Mononuclear cell (primary cell): ENCODE data around the gene RHOB. TPM values are rescaled to one million over a fixed set of nuclear protein-coding genes. Genes with fewer than 3 reads are reported as not detected.
"Not testable (repeated sequence)": the region's sequence is repeated elsewhere in the genome, so short reads cannot be mapped to it uniquely, and the experiment has no call there.

Experiments used
- H3K27me3 ChIP-seq: 2 replicates; pipeline ENCODE4 v1.6.0; 2011; ENCODE audit warnings: low read length, control low read depth; ENCODE audit not compliant: insufficient read depth
- H3K4me1 ChIP-seq: 2 replicates; pipeline ENCODE4 v1.5.1; 2011; ENCODE audit warnings: mild to moderate bottlenecking, low read length, control low read depth; ENCODE audit not compliant: insufficient read depth
- H3K4me3 ChIP-seq: 2 replicates; pipeline ENCODE4 v1.5.1; 2011; ENCODE audit warnings: mild to moderate bottlenecking, low read length, moderate library complexity
- H3K9me3 ChIP-seq: 2 replicates; pipeline ENCODE4 v1.5.1; 2011; ENCODE audit warnings: low read depth, mild to moderate bottlenecking, control low read depth, low read length
- total RNA-seq: library from RNA; depleted of rRNA; stranded (reverse); fragments of >200 nt; gene quantifications from one replicate; pipeline ENCODE4 v1.2.3, GENCODE V29; 2012

The RHOB gene
- total RNA-seq, 1 donor, result 165 TPM

DNA sequence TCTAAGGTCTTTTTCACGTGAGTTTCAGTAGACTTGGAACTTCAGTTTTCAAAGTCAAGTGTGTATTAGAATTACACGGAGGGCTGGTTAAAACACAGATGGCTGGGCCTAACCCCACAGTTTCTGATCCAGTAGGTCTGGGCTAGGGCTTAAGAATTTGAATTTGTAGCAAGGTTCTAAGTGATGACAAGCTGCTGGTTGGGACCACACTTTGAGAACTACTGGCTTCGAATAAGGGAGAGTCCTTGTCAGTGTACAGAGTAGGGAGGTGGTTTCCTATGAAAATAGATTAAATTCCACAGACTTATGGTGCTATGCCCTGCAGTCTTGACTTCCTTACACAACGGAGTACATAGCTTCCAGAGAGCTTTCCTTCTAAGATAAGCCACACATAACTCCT is 4.5 kb downstream of the RHOB start:
- peaks cover 21% of the 10 kb centered on the region for H3K4me1 ChIP-seq
- peaks cover 2% of the 10 kb centered on the region for H3K27me3 ChIP-seq
- H3K9me3 ChIP-seq, result no peaks in the 10 kb centered on the region
- H3K4me3 ChIP-seq, result no peak overlapping the region

DNA sequence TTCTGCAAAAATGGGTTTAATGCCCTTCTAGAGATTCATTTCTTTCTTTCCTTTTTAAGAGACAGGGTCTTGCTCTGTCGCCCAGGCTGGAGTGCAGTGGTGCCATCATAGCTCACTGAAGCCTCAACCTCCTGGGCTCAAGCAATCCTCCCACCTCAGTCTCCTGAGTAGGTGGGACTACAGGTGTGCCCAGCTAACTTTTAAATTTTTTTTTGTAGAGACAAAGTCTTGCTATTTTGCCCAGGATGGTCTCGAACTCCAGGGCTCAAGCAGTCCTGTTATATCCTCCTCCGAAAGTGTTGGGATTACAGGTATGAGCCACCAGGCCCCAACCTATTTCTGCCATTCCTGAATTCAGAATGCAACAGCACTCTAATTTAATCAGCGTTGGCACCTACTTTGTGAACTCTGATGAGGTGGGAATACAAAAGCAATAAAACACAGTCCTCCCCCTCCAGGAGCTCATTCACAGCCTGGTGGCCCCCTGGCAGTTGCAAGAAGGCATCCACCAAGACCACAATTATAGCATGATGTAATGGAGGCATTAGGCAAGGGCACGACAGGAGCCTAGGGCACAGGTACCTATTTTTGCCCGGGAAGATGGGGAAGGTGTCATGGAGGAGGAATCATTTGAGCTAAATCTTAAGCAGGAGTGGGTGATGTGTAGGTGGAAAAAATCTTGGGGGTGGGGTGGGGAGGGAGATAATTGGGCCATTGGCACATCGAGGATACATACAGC is 5.1 kb downstream of the RHOB start:
- Histone ChIP-seq H3K9me3 (no peaks in the 10 kb centered on the region), H3K4me3 (no peak overlapping the region), H3K4me1 (peaks cover 18% of the 10 kb centered on the region), H3K27me3 (peaks cover 2% of the 10 kb centered on the region)

DNA sequence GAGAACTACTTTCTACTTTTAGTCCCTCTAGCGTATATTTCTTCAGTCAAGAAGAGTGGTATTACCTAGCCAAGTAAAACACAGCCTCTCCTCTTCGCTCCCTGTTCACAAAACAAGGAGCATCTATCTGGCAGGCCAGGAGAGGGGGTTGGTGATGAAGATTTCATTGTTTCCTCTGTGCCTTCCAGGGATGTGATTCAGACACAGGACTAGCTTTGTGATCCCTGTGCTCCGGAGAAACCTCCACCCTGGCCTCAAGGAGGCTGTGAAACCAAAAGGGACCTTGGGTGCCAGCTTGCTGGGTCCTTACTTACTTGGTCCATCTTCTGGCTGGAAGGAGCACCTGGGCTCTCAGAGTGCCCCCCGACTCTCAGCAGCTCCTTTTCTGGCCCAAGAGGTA is 5.7 kb downstream of the RHOB start:
- Histone ChIP-seq H3K4me1 (peaks cover 15% of the 10 kb centered on the region), H3K9me3 (no peaks in the 10 kb centered on the region), H3K27me3 (peaks cover 3% of the 10 kb centered on the region), H3K4me3 (no peak overlapping the region)

DNA sequence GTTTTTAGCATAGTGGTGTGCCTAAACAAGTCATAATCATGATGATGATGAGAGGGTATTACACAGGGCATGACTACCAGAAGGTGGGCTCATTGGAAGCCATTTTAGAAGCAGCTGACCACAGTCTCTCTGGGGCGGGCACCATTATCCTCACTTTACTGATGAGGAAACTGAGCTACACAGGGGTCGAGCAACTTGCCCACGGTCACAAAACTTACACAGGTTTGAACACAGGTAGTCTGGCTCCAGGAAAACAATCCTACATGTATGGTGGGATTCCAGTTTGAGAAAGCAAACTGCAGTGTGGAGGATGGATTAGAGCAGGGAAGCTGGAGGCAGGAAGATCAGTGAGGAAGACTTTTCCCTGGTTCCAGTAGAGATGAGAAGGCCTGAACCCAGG is 6.2 kb downstream of the RHOB start:
- Histone ChIP-seq H3K4me3 (no peak overlapping the region), H3K4me1 (peaks cover 9% of the 10 kb centered on the region), H3K27me3 (peaks cover 6% of the 10 kb centered on the region)

DNA sequence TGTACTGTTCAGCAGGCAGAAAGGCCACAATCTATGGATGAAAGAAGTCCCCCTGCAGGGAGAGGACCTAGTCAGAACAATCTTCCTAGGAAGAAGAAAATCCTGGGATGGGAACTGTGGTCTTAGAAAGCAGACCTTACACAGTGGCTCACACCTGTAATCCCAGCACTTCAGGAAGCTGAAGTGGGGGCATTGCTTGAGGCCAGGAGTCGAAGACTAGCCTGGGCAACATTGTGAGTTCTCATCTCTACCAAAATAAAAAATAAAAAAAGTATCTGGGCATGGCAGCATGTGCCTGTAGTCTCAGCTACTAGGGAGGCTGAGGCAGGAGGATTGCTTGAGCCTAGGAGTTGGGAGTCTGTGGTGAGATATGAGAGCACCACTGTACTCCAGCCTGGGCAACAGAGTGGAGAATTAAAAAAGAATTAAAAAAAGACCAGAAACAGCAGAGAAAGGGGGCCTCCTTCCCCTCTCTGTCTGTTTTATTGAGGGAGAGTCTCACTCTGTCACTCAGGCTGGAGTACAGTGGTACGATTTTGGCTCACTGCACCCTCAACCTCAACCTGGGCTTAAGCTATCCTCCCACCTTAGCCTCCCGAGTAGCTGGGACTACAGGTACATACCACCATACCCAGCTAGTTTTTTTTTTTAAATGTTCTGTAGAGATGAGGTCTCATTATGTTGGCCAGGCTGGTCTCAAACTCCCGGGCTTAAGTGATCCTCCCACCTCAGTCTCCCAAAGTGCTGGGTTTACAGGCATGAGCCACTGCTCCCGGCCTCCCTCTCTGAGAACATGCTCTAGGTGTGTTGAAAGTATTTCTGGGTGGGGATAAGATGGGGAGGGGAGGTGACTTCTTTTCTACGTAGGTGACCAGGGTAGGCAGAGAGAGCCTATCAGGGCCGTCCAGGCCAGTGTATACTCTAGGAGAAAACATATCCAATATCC is 7.4 kb downstream of the RHOB start:
- no peaks in the 10 kb centered on the region for H3K9me3 ChIP-seq
- H3K4me3 ChIP-seq, result no peak overlapping the region
- H3K4me1 ChIP-seq, result no peaks in the 10 kb centered on the region
- peaks cover 4% of the 10 kb centered on the region for H3K27me3 ChIP-seq

More for the DNA sequence above, 6.2 kb downstream of the RHOB start:
- no peaks in the 10 kb centered on the region for H3K9me3 ChIP-seq

DNA sequence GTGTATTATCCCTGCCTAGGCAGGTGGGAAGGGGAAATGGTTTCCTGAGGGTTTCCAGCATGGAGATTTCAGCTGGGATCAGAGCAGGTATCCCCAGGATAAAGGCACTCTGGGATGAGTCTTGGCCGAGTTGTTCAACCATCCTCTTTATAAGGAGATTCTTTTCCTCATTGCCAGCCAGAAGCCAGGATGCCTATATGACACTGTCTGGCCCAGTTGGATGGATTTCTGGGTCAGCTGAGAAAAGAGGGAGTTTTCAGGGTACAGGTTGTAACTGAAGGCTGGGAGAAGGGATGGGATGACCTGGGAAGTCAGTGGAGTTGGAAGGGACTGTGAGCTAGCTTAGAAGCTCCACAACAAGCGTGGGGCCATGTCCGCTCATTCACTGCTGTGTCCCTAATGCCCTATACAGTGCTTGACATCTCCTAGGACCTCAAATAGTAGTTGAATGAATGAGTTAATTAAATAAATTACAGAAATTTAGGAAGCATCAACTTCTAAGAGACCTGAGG is 8.3 kb downstream of the RHOB start:
- peaks cover 4% of the 10 kb centered on the region for H3K27me3 ChIP-seq
- no peaks in the 10 kb centered on the region for H3K4me1 ChIP-seq
- no peaks in the 10 kb centered on the region for H3K9me3 ChIP-seq
- no peak overlapping the region for H3K4me3 ChIP-seq

DNA sequence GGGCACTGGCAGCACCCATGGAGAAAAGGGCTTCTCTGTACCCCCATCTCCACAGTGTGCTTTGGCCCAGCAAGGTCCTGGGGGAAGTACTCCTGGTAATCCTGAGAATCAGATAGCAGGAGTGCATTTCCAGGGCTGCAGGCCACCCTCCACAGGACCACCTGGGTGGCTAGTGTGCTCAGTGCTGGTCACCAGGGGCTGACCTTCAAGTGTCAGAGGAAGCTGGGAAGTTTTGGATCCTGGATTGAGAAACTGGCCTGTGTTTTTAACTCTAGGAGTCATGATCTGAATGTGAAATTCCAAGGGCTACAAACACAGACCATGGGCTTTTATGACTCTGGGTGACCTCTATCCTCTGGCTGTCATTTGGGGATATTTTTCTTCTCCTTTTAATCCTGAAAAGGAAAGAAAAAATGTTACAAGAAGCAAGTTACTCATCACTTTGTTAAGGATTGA is 9.3 kb downstream of the RHOB start:
- Histone ChIP-seq H3K9me3 (no peaks in the 10 kb centered on the region), H3K4me1 (no peaks in the 10 kb centered on the region), H3K27me3 (peaks cover 4% of the 10 kb centered on the region), H3K4me3 (no peak overlapping the region)

DNA sequence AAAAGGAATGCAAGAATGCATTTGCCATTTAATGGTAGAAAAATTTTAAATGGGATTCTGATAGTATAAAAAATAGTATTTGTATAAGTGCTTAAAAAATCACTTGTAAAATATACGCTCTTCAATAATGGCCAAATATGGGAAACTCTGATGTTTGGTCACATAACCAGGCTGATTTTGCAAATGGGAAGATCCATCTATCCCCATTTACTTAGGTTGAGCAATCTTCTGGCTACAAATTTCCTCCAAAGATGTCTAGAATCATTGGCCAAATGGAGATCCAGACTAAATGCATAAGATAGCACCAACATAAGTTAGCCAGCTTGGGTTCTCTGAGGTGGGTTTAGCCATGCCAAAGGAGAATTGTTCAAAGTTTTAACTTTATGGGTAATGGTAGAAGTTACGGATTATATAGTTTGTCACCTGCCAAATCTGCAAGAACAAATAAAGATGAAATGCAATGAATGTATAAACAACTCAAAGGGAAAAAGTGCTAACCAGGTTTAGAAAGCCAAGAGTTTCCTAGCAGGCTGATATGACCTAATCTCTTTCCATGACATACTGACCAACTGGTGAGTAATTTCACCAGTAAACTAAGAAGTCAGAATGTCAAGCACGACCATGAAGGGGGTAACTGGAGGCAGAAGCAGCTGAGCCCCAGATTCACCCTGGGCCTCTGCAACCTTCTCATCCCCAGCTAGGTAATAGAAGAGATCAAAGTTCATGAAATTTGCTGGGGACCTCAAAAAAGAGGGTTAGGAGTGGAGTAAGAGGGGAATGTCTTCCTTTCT is 10.0 kb downstream of the RHOB start:
- no peaks in the 10 kb centered on the region for H3K9me3 ChIP-seq
- no peak overlapping the region for H3K4me3 ChIP-seq
- H3K4me1 ChIP-seq, result no peaks in the 10 kb centered on the region
- H3K27me3 ChIP-seq, result peaks cover 4% of the 10 kb centered on the region

DNA sequence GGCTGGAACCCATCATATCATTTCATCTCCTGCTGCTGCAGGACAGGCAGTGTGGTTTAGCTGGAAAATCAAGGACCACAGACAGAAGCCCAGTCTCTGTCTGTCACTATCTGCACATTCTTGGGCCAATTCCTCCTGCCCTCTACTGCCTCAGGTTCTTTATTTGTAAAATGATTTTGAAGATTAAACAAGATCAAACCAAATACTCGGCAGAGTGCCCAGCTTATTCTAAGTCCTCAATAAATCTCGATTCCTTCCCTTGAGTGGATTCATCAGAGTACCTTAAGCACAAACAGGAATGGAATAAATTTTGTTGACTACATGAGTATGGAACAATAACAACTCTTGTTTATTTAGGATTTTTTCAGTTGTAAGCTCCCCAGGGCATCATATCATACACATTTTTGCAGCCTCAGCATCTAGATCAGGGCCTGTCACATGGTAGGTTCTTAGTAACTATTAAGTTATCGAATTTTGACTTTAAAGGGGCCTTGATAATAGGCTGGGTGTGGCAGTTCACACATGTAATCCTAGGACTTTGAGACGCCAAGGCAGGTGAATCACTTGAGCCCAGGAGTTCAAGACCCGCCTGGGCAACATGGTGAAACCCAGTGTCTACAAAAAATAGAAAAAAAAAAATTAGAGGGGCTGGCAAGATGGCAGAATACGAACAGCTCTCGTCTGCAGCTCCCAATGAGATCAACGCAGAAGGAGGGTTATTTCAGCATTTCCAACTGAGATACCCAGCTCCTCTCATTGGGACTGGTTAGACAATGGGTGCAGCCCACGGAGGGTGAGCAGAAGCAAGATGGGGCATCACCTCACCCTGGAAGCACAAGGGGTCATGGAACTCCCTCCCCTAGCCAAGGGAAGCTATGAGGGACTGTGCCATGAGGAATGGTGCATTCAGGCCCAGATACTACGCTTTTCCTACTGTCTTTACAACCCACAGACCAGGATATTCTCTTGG is 11.1 kb downstream of the RHOB start:
- no peaks in the 10 kb centered on the region for H3K9me3 ChIP-seq
- no peaks in the 10 kb centered on the region for H3K4me1 ChIP-seq
- peaks cover 4% of the 10 kb centered on the region for H3K27me3 ChIP-seq
- H3K4me3 ChIP-seq, result no peak overlapping the region

DNA sequence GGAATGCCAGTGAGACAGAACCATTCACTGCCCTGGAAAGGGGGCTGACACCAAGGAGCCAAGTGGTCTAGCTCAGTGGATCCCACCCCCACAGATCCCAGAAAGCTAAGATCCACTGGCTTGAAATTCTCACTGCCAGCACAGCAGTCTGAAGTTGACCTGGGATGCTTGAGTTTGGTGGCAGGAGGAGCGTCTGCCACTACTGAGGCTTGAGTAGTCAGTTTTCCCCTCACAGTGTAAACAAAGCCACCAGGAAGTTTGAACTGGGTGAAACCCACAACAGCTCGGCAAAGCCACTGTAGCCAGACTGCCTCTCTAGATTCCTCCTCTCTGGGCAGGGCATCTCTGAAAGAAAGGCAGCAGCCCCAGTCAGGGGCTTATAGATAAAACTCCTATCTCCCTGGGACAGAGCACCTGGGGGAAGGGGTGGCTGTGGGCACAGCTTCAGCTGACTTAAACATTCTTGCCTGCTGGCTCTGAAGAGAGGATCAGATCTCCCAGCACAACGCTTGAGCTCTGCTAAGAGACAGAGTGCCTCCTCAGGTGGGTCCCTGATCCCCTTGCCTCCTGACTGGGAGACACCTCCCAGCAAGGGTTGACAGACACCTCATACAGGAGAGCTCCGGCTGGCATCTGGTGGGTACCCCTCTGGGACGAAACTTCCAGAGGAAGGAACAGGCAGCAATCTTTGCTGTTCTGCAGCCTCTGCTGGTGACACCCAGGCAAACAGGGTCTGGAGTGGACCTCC is 12.0 kb downstream of the RHOB start:
- H3K4me1 ChIP-seq, H3K27me3 ChIP-seq, H3K9me3 ChIP-seq, H3K4me3 ChIP-seq: not testable (repeated sequence)

DNA sequence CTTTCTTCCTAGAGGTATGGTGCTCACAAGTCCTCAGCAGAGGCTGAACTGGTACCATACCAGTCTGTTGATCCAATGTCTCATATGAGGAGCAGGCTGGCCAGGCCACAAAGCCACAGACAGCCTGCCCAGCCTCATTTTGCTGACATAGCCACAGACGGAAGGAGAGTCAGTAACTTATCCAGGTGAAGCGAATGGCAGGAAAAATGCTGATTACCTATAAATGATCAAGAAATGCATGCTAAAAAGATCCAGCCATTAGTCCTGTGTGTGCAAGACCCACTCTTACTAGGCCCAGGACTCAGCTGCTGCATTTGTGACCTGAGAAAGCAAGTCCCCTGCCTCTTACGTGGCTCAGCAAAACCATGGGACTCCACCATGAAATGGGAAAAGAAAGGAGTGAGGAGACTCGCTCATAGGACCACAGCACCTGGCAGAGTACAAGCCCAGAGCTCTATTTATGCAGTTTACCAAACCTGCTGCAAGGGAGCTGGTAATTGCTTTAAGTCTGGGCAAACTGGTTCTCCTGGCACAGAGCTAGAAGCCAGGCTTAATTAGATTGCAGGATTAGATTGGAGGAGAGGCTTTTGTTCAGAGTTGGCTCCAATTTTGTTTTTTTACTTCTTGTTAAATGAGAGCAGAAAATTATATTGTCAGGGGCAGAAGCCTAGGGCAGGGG is 19.0 kb downstream of the RHOB start:
- Histone ChIP-seq H3K4me3 (no peak overlapping the region), H3K27me3 (no peaks in the 10 kb centered on the region), H3K9me3 (no peaks in the 10 kb centered on the region), H3K4me1 (no peaks in the 10 kb centered on the region)

DNA sequence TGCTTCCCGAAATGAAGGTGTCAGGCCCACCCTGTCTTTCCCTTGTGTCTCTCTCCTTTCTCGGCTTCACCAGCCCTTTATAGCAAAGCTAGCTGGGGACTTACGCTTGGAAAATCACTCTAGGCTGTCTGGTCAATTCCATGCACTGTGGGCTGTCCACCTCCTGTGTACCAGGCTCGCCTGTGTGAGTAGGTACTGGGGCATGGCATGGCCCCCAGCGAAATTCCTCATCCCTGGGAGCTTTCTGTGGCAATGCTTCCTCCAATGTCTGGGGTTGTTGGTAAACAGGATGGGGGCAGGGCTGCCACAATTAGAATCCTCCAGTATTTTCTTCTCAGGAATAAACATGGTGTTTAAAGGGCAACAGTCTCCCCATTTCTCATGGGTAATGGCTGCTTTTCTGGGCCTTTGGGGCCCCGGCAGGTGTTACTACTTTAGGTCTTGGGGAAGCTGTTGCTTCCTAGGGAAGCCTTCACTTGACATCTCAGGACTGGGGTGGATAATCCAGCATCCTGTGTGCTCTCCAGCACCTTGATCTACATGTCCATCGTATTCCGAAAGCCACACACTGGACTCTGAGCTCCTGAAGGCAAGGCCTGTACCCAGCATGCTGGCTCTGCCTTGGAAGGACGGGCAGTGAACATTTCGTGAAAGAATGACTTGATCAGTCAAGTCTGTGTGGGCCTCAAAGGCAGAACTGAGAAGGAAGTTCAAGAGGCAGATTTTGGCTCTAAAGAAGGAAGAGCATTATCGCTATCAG is 21.1 kb downstream of the RHOB start:
- no peaks in the 10 kb centered on the region for H3K9me3 ChIP-seq
- no peaks in the 10 kb centered on the region for H3K4me1 ChIP-seq
- H3K4me3 ChIP-seq, result no peak overlapping the region
- H3K27me3 ChIP-seq, result no peaks in the 10 kb centered on the region
